Gastrocnemius medialis (tissue), 4 donors: ENCODE data around the gene UBE3B. TPM values are rescaled to one million over a fixed set of nuclear protein-coding genes. Genes with fewer than 3 reads are reported as not detected.

Experiments
- total RNA-seq, 4 donors: library from RNA; depleted of rRNA; stranded (reverse); fragments of >200 nt; gene quantifications; one replicate each; pipeline versions ENCODE4 v1.1.0 to v1.2.3, GENCODE V29; 2016

UBE3B gene
- total RNA-seq, 4 donors from 2014 or later, result 44.8 to 58.2 (median 55.9) TPM

Other genes starting within 250 kb of the UBE3B start
- not detected for gene FOXN4, start 168.3 kb upstream of the UBE3B start, total RNA-seq
- not detected for gene MYO1H, start 129.7 kb upstream of the UBE3B start, total RNA-seq
- gene KCTD10, start 334 bp upstream of the UBE3B start, total RNA-seq, result 10 to 100 TPM in 3 of 4 donors, 1 to 10 TPM in 1; 7.5 to 14.8 (median 10.6) TPM
- 10 to 100 TPM; 21.2 to 54.3 (median 25.6) TPM for gene MMAB, start 95.9 kb downstream of the UBE3B start, total RNA-seq
- gene MVK, start 96.2 kb downstream of the UBE3B start, total RNA-seq, result 10 to 100 TPM in 2 of 4 donors, 1 to 10 TPM in 2; 3.2 to 14.2 (median 9.1) TPM
- 10 to 100 TPM in 2 of 4 donors, 1 to 10 TPM in 2; 7.0 to 24.3 (median 13.5) TPM for gene FAM222A, start 236.2 kb downstream of the UBE3B start, total RNA-seq